Measurements from ENCODE around the gene XIST. TPM values are rescaled to one million over a fixed set of nuclear protein-coding genes. Genes with fewer than 3 reads are reported as not detected.
A peak's percentile ranks its signal among the peaks of the same experiment; 100 is the strongest.

The XIST gene
- polyA plus RNA-seq, 6 donors from 2014 or later: 0.16 to 13.4 (median 11.1) TPM

- no peaks in the 10 kb centered on the region for H3K27me3 Mint-ChIP-seq
- H3K27ac Mint-ChIP-seq: peak overlapping the region in 5 of 6 donors; percentile 90 to 98 (median 93)
- H3K4me1 Mint-ChIP-seq: peaks cover 0 to 30% (median 23%) of the 10 kb centered on the region in 3 donors
- H3K9me3 Mint-ChIP-seq: peaks cover 0 to 9% (median 0%) of the 10 kb centered on the region in 7 donors
- DNase-seq (peak; percentile 77), ATAC-seq (ENCODE audit: low read depth in 2 of 2) (peak in 1 of 2 donors; percentile 71)
- H3K36me3 Mint-ChIP-seq: no peaks in the 10 kb centered on the region
- peak overlapping the region in 6 of 8 donors; percentile 83 to 99 (median 91) for H3K4me3 Mint-ChIP-seq
These were observed 1.2 kb downstream of the XIST start for GRCh38 chrX:73851014-73852009.

- Mint-ChIP-seq H3K4me3 (peak overlapping the region in 6 of 8 donors; percentile 83 to 99 (median 91)), H3K9me3 (peaks cover 0 to 9% (median 0%) of the 10 kb centered on the region in 7 donors), H3K36me3 (no peaks in the 10 kb centered on the region), H3K4me1 (peaks cover 0 to 39% (median 32%) of the 10 kb centered on the region in 3 donors), H3K27ac (peak overlapping the region in 4 of 6 donors; percentile 12 to 90 (median 80)), H3K27me3 (no peaks in the 10 kb centered on the region)
- ATAC-seq (ENCODE audit: low read depth in 2 of 2): no peak
- DNase-seq: no peak
These were observed 2.1 kb downstream of the XIST start for GRCh38 chrX:73850124-73851013.

DNA sequence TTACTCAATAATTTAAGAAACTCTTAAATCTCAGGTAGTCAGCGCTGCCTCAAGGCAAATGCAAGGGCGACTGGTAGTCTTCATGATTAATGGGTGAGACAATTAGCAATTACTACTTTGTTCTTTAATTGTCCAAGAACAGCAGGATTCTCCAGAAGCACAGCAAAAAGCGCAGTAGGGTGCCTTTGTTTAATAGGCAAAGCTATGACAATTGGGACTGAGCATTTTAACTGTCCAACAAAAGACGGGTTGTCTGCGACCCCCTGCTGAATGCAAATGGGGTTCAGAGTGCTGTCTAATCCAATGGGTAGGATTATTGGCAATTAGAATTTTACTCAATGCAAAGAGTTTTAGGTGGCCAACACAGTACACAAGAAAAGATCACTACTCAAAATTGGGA lies 3.4 kb downstream of the XIST start:
- Mint-ChIP-seq H3K9me3 (peaks cover 0 to 9% (median 0%) of the 10 kb centered on the region in 7 donors), H3K27ac (no peak overlapping the region), H3K4me1 (peaks cover 0 to 50% (median 33%) of the 10 kb centered on the region in 3 donors), H3K36me3 (no peaks in the 10 kb centered on the region), H3K27me3 (no peaks in the 10 kb centered on the region), H3K4me3 (peak overlapping the region in 5 of 8 donors; percentile 51 to 83 (median 67))
- no peak for DNase-seq
- ATAC-seq (ENCODE audit: low read depth in 2 of 2): no peak

DNA sequence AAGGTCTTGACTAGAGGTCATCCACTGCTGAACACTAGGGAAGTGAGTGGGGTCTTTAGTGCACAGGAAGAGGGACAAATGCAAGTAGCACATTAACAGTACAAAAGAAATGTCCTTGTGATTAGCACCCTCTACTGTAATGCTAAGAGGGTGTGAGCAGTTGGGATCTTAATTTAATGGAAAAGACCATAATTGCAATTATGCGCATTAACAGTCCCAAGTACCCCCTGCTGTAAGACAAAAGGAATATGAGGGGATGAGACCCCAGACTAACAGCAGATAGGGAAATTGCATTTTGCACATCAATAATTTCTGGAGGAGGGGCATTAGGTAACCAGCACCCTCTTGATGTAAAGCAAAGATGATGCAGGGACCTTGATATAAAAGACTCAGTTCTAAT lies 4.5 kb downstream of the XIST start:
- Mint-ChIP-seq H3K27me3 (no peaks in the 10 kb centered on the region), H3K4me1 (peaks cover 0 to 55% (median 38%) of the 10 kb centered on the region in 3 donors), H3K4me3 (peak overlapping the region in 2 of 8 donors; percentile 29 to 64), H3K27ac (peak overlapping the region in 1 of 6 donors; percentile 65), H3K36me3 (no peaks in the 10 kb centered on the region), H3K9me3 (peaks cover 0 to 9% (median 0%) of the 10 kb centered on the region in 7 donors)
- ATAC-seq (ENCODE audit: low read depth in 2 of 2) (no peak), DNase-seq (no peak)

- DNase-seq: no peak
- Mint-ChIP-seq H3K4me1 (peaks cover 0 to 53% (median 45%) of the 10 kb centered on the region in 3 donors), H3K27me3 (no peaks in the 10 kb centered on the region), H3K36me3 (no peaks in the 10 kb centered on the region), H3K9me3 (peaks cover 0 to 9% (median 0%) of the 10 kb centered on the region in 7 donors), H3K27ac (no peak overlapping the region), H3K4me3 (no peak overlapping the region)
- no peak for ATAC-seq (ENCODE audit: low read depth in 2 of 2)
These were observed 5.4 kb downstream of the XIST start for GRCh38 chrX:73847100-73847499.

GRCh38 chrX:73842541-73843234 lies 9.8 kb downstream of the XIST start:
- no peak for ATAC-seq (ENCODE audit: low read depth in 2 of 2)
- peak overlapping the region in 1 of 8 donors; percentile 34 for H3K4me3 Mint-ChIP-seq
- no peaks in the 10 kb centered on the region for H3K9me3 Mint-ChIP-seq
- peaks cover 0 to 39% (median 28%) of the 10 kb centered on the region in 3 donors for H3K4me1 Mint-ChIP-seq
- no peaks in the 10 kb centered on the region for H3K36me3 Mint-ChIP-seq
- H3K27me3 Mint-ChIP-seq: no peaks in the 10 kb centered on the region
- DNase-seq: no peak
- peak overlapping the region in 2 of 6 donors; percentile 11 to 75 for H3K27ac Mint-ChIP-seq

GRCh38 chrX:73841337-73841736 lies 11.2 kb downstream of the XIST start:
- ATAC-seq (ENCODE audit: low read depth in 2 of 2) (no peak), DNase-seq (no peak)
- H3K4me3 Mint-ChIP-seq: no peak overlapping the region
- H3K27me3 Mint-ChIP-seq: no peaks in the 10 kb centered on the region
- H3K27ac Mint-ChIP-seq: no peak overlapping the region
- peaks cover 0 to 33% (median 26%) of the 10 kb centered on the region in 3 donors for H3K4me1 Mint-ChIP-seq
- no peaks in the 10 kb centered on the region for H3K36me3 Mint-ChIP-seq
- H3K9me3 Mint-ChIP-seq: no peaks in the 10 kb centered on the region

- Mint-ChIP-seq H3K9me3 (no peaks in the 10 kb centered on the region), H3K4me1 (peaks cover 0 to 23% (median 17%) of the 10 kb centered on the region in 3 donors)
These were observed 12.2 kb downstream of the XIST start for GRCh38 chrX:73840120-73840924.

GRCh38 chrX:73839152-73839551 lies 13.4 kb downstream of the XIST start:
- ATAC-seq (ENCODE audit: low read depth in 2 of 2) (no peak), DNase-seq (no peak)
- H3K4me1 Mint-ChIP-seq: peaks cover 0 to 13% (median 12%) of the 10 kb centered on the region in 3 donors
- H3K4me3 Mint-ChIP-seq: no peak overlapping the region
- peak overlapping the region in 1 of 6 donors; percentile 84 for H3K27ac Mint-ChIP-seq
- H3K27me3 Mint-ChIP-seq: no peaks in the 10 kb centered on the region
- H3K9me3 Mint-ChIP-seq: no peaks in the 10 kb centered on the region
- H3K36me3 Mint-ChIP-seq: no peaks in the 10 kb centered on the region

More at GRCh38 chrX:73840120-73840924, 12.2 kb downstream of the XIST start:
- DNase-seq (no peak), ATAC-seq (ENCODE audit: low read depth in 2 of 2) (no peak)
- Mint-ChIP-seq H3K36me3 (no peaks in the 10 kb centered on the region), H3K4me3 (no peak overlapping the region), H3K27ac (no peak overlapping the region), H3K27me3 (no peaks in the 10 kb centered on the region)

DNA sequence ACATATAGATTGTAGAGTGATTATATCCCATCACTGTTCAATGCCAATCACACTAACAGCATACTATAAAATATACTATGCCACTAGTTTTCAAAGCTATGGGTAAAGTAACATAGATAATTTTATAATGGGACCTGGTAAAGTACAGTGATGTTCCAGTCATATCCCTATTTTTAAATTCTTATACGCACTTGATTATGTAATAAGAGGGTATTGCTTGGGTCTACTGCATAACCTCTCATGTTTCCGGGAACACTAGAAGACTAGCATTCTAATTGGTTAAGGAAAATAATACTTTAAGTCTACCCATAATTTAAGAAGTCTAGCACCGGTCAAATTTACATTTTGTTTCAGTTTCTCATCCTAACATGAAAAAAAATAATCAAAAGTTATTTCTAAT lies 14.4 kb downstream of the XIST start:
- ATAC-seq (ENCODE audit: low read depth in 2 of 2): no peak

DNA sequence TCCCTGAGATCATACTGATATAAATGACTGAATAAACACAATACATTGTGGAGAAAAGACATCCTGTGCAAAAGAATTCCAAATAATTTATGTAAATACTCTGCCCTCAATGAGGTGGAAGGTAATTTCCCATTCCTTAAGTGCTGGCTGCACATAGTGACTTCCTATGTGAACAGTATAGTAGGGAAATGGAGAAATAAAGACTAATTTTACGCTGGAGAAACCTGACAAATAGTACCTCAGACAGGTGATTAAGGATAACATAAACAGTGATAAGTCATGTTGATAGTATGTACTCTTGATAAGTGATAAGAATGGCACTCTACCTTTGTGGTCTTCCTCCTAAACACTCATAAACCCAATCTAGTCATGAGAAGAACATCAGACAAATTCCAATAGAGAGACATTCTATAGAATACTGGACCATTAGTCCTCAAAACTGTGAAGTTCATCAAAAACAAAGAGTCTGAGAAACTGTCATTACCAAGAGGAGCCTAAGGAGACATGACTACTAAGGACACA lies 15.5 kb downstream of the XIST start:
- no peak overlapping the region for H3K27ac Mint-ChIP-seq
- peaks cover 0 to 6% (median 0%) of the 10 kb centered on the region in 3 donors for H3K4me1 Mint-ChIP-seq
- H3K27me3 Mint-ChIP-seq: no peaks in the 10 kb centered on the region
- ATAC-seq (ENCODE audit: low read depth in 2 of 2): no peak
- DNase-seq: no peak
- no peaks in the 10 kb centered on the region for H3K9me3 Mint-ChIP-seq
- no peak overlapping the region for H3K4me3 Mint-ChIP-seq
- H3K36me3 Mint-ChIP-seq: no peaks in the 10 kb centered on the region

More for the DNA sequence above, 14.4 kb downstream of the XIST start:
- Mint-ChIP-seq H3K27ac (no peak overlapping the region), H3K9me3 (no peaks in the 10 kb centered on the region), H3K4me1 (peaks cover 0 to 8% (median 7%) of the 10 kb centered on the region in 3 donors), H3K36me3 (no peaks in the 10 kb centered on the region), H3K27me3 (no peaks in the 10 kb centered on the region), H3K4me3 (no peak overlapping the region)
- DNase-seq: no peak

GRCh38 chrX:73834219-73834618 lies 18.3 kb downstream of the XIST start:
- no peak overlapping the region for H3K4me3 Mint-ChIP-seq
- ATAC-seq (ENCODE audit: low read depth in 2 of 2): no peak
- no peak for DNase-seq
- H3K36me3 Mint-ChIP-seq: no peaks in the 10 kb centered on the region
- H3K27ac Mint-ChIP-seq: no peak overlapping the region
- no peaks in the 10 kb centered on the region for H3K9me3 Mint-ChIP-seq
- peaks cover 0 to 7% (median 0%) of the 10 kb centered on the region in 3 donors for H3K27me3 Mint-ChIP-seq
- peaks cover 0 to 4% (median 0%) of the 10 kb centered on the region in 3 donors for H3K4me1 Mint-ChIP-seq
